HG03469 (cell line): ENCODE data around the gene MTCL1.

Source experiments
- ATAC-seq: cut with Tn5 transposase; IDR thresholded peaks from one replicate; pipeline ENCODE4 v1.9.1; 2021; ENCODE audit warnings: mild to moderate bottlenecking, moderate library complexity, moderate number of reproducible peaks; ENCODE audit not compliant: unreplicated experiment

MTCL1 gene

DNA sequence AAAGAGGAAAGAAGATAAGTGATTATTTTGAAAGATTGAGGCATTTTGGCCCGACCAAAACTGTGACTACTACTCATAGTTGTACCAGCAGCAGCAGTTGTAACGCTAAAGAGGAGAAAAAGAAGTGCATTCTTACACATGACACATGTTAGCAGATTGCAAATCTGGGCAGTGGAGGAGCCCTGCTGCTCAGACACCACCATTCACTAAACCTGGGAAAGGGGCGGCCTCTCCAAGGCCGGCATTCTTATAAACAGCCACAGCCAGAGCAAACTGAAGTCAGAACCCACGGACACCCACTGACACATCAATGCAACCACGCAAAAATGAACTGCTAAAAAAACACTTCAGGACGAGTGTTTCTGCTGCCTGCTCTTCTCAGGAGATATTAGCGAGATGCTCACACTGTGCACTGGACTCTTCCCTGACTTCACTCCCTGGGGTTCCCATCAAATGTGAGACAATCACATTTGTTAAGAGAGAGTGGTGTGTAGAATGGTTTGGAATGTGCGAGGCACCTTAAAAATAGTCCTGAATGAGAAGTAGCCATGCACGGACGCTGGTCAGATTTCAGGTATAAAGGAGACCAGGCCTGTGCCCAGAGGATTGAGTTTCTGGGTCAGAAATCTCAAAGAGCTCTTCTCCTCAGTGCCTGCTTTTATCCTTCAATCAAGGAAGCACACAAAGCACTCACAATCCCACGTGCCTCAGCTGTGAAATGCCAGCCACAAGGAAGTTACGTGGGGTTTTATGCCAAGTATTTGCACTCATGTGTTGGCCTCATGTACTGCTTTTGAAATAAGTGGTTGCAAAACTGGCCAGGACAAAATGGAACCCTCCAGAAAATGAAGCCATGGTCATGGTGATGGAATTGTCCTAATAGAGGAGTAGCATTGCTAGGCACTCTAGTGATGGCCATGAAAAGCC, 83.4 kb downstream of the MTCL1 start:
- no peak for ATAC-seq

GRCh38 chr18:8791171-8791651, 85.9 kb downstream of the MTCL1 start:
- no peak for ATAC-seq

DNA sequence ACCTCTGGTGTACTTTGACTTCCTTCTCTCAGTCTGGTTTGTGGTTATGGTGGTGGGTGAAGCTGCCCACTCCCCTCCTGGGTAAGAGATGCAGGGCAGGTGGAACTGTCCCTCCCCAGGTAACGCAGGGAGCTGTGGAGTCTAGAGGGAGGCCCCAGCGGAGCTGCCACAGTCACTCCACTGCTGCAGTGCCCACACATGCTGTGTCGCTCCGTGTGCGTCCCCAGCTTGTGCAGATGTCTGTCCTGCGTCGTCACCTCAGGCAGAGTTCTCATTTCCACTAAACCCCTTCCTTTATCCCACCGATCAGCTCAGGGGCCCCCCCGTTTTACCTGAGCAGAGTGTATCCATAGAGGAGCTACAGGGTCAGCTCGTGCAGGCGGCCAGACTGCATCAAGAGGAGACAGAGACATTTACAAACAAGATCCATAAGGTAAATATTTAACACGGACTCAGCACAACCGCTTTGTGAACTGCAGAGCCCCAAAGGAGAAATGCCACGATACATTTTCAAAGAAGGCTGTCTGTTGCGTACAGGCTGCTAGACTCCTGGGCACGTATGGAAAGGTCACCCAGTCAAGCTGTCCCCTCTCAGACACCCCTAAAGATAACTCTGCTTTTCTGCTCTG, 87.4 kb downstream of the MTCL1 start:
- no peak for ATAC-seq

- no peak for ATAC-seq
Measured at GRCh38 chr18:8793445-8794155, 88.2 kb downstream of the MTCL1 start.

DNA sequence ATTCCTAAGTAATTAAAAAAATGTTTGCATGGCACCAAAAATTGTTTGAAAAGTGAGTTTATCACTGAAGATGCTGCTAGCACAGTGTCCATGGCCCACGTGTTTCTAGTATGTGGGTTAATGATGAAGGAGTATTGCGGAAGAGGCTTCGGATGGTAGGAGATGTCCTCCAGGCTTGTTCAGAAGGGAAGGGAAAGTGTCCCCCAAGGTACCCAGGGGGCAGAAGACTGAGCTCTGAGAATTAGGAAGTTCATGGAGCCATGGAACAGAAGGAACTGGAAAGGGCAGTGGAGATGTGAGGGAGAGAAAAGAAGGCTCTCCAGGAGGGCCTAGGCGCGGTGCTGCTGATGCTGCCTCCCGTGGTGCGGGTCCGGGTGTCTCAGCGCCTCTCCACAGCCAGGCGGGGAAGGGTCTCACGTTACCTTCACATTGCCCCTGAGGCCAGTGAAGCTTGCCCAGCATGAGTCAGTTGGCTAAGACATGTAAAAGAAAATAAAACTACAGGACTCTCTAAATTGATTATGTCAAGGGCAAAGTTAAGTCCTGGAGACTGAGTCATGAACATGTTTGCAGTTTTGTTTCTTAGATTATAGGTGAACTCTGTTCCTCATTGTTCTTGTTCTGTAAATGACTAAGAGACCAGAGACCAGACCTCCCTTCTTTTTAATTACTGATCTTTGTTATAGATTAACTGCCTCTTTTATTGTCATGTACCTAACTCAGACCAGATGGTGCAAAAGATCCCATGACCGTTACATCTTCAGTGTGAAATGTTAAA, 89.0 kb downstream of the MTCL1 start:
- no peak for ATAC-seq

GRCh38 chr18:8794934-8795280, 89.6 kb downstream of the MTCL1 start:
- no peak for ATAC-seq

- ATAC-seq = no peak
Measured at GRCh38 chr18:8795586-8796325, 90.4 kb downstream of the MTCL1 start.

DNA sequence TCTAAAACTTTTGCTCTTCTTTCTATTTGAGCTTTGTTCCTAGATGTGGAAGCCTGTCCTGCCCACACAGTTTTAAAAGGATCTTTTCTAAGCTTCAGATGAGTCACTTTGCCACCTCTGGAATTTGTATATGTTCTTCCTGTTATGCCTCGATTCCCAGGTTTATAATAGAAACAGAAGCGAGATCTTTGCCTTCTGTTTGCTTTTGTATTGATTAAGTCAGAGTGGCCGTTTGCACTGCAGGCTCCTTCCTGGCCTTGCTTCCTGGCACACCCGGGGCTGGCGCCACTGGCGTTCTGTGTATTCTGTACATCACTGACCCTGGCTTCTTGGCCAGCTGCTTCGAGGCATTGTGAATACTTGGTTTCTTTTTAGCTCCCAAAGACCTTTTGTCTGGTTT, 91.8 kb downstream of the MTCL1 start:
- no peak for ATAC-seq

DNA sequence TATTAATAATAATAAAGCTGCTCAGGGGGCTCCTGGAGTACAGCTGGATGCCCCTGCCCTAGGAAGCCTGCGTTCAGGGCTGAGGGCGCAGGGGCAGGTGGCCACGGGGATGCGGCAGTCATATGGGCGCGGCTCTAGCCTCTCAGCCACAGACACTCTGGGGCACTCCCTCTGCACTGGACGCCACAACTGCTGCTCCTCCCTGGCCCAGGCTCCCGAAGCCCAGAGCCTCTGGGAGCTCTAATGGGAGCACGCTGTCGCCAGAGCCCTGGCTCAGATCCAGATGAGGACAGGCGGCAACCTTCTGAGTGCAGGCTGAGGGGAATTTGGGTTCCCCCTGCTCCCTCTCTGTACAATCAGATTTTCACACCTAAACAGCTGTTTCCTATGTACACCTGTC, 93.6 kb downstream of the MTCL1 start:
- no peak for ATAC-seq

- no peak for ATAC-seq
Measured at GRCh38 chr18:8799596-8800441, 94.5 kb downstream of the MTCL1 start.

- ATAC-seq = no peak
Measured at GRCh38 chr18:8800445-8800844, 95.1 kb downstream of the MTCL1 start.

- no peak for ATAC-seq
Measured at GRCh38 chr18:8800876-8801262, 95.5 kb downstream of the MTCL1 start.

DNA sequence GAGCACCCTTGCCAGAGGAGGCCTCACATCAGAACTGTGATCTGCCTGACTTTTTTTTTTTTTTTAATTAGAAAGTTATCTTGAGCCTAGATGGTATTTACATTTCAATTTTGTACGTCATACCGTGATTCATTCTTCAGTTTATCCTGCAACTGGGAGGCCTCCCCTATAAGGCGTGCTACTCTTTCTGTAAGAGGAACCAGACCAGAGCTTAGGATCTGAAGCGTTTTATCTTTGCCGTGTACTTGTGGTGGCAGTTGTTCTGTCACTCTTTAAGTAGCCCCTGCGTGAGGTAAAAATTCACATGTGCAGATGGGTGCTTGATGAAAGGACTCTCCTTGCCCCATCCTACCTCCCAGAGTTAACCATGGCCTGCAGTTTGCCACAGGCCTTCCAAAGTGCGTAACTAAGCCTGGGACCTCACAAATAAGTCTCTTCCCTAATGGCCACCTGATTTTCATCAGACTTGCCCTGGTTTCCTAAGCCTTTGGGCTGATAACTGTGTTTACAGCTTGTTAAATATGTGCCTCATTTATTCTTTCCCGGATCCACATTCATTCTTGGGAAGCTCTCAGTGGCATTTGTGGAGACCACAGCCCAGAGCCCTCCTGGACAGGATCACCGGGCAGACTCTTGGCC, 96.0 kb downstream of the MTCL1 start:
- ATAC-seq = no peak

- ATAC-seq = no peak
Measured at GRCh38 chr18:8802017-8802672, 96.8 kb downstream of the MTCL1 start.

GRCh38 chr18:8803063-8803795, 97.9 kb downstream of the MTCL1 start:
- no peak for ATAC-seq

DNA sequence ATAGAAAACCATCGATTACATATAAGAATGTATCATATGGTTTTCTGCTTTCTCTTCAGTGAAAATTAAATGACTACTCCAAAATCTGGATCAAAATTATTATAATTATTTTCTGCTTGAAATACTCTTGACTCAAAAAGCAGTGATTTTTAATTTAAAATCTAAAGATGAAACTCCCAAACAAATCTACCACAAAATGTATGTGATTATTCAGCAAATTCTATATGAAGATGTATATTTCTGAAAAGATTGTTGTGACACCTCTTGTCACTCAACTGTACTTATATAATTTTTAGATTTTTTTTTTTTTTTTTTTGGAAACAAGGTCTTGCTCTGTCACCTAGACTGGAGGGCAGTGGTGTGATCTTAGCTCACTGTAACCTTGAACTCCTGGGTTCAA, 98.6 kb downstream of the MTCL1 start:
- ATAC-seq = no peak

DNA sequence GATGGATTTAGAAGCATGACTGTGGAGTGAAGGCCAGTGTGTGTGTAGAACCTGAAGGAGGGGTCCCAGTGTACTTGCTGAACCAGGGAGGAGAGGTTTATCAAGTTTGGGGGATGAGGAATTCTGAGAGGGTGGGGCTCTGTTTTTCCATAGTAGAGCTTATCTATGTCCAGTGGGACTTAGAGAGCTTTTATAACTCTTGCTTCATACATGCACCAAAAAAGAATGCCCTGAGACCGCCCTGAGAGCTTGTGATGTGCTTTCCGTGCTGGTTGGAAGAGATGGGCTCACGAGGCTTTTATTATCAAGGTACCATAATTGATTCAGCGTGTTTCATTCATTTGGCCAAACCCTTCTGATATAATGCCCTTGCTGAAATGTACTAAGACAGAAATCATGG, 100.2 kb downstream of the MTCL1 start:
- ATAC-seq = no peak
